Measurements from ENCODE around the gene MYL5. TPM values are rescaled to one million over a fixed set of nuclear protein-coding genes. Genes with fewer than 3 reads are reported as not detected.
"Not testable (repeated sequence)": the region's sequence is repeated elsewhere in the genome, so short reads cannot be mapped to it uniquely, and the experiment has no call there.

MYL5 gene
- total RNA-seq, 1 experiment from 2014 or later = 50.5 TPM

- H4K20me1 ChIP-seq (ENCODE audit: insufficient read depth, low read depth, low read length) = no peaks in the 10 kb centered on the region
- no peak overlapping the region for H3K27ac ChIP-seq (ENCODE audit: low read length)
- no peak overlapping the region for H3K4me2 ChIP-seq (ENCODE audit: low read depth, low read length, poor library complexity, severe bottlenecking)
- no peak for DNase-seq
- no peak overlapping the region for H3K9ac ChIP-seq (ENCODE audit: low read length)
- H3K36me3 ChIP-seq (ENCODE audit: insufficient read depth, low read length) = no peaks in the 10 kb centered on the region
- H3K9me3 ChIP-seq (ENCODE audit: low read length) = no peaks in the 10 kb centered on the region
- no peaks in the 10 kb centered on the region for H3K27me3 ChIP-seq (ENCODE audit: low read length)
- no peak overlapping the region for H3K4me3 ChIP-seq (ENCODE audit: low read length)
- H3K9me2 ChIP-seq (replicated peaks; ENCODE audit: insufficient read depth, low read length) = no peaks in the 10 kb centered on the region
- peaks cover 13% of the 10 kb centered on the region for H3K79me2 ChIP-seq (ENCODE audit: low read length)
- peaks cover 30% of the 10 kb centered on the region for H3K4me1 ChIP-seq (ENCODE audit: low read length)
- H2AFZ ChIP-seq (ENCODE audit: low read length) = no peak overlapping the region
These were observed 28.3 kb downstream of the MYL5 start for GRCh38 chr4:702618-703048.

GRCh38 chr4:703336-704197, 29.2 kb downstream of the MYL5 start:
- Histone ChIP-seq H3K27me3 (ENCODE audit: low read length) (no peaks in the 10 kb centered on the region), H3K9me3 (ENCODE audit: low read length) (no peaks in the 10 kb centered on the region), H3K36me3 (ENCODE audit: insufficient read depth, low read length) (no peaks in the 10 kb centered on the region), H3K4me3 (ENCODE audit: low read length) (no peak overlapping the region), H3K4me2 (ENCODE audit: low read depth, low read length, poor library complexity, severe bottlenecking) (no peak overlapping the region), H3K9ac (ENCODE audit: low read length) (no peak overlapping the region), H3K27ac (ENCODE audit: low read length) (no peak overlapping the region), H3K4me1 (ENCODE audit: low read length) (peaks cover 28% of the 10 kb centered on the region), H3K79me2 (ENCODE audit: low read length) (peaks cover 20% of the 10 kb centered on the region), H3K9me2 (replicated peaks; ENCODE audit: insufficient read depth, low read length) (no peaks in the 10 kb centered on the region), H2AFZ (ENCODE audit: low read length) (no peak overlapping the region), H4K20me1 (ENCODE audit: insufficient read depth, low read depth, low read length) (no peaks in the 10 kb centered on the region)
- DNase-seq = no peak

GRCh38 chr4:704198-704891, 30.0 kb downstream of the MYL5 start:
- Histone ChIP-seq H3K4me1 (ENCODE audit: low read length) (peaks cover 20% of the 10 kb centered on the region), H4K20me1 (ENCODE audit: insufficient read depth, low read depth, low read length) (no peaks in the 10 kb centered on the region), H3K79me2 (ENCODE audit: low read length) (peaks cover 28% of the 10 kb centered on the region), H3K4me2 (ENCODE audit: low read depth, low read length, poor library complexity, severe bottlenecking) (no peak overlapping the region), H2AFZ (ENCODE audit: low read length) (no peak overlapping the region), H3K27ac (ENCODE audit: low read length) (no peak overlapping the region), H3K9me2 (replicated peaks; ENCODE audit: insufficient read depth, low read length) (no peaks in the 10 kb centered on the region), H3K27me3 (ENCODE audit: low read length) (no peaks in the 10 kb centered on the region), H3K4me3 (ENCODE audit: low read length) (no peak overlapping the region), H3K9me3 (ENCODE audit: low read length) (no peaks in the 10 kb centered on the region), H3K36me3 (ENCODE audit: insufficient read depth, low read length) (no peaks in the 10 kb centered on the region), H3K9ac (ENCODE audit: low read length) (no peak overlapping the region)
- no peak for DNase-seq

GRCh38 chr4:704971-705277, 30.6 kb downstream of the MYL5 start:
- no peaks in the 10 kb centered on the region for H3K27me3 ChIP-seq (ENCODE audit: low read length)
- no peaks in the 10 kb centered on the region for H3K9me3 ChIP-seq (ENCODE audit: low read length)
- no peaks in the 10 kb centered on the region for H4K20me1 ChIP-seq (ENCODE audit: insufficient read depth, low read depth, low read length)
- H3K27ac ChIP-seq (ENCODE audit: low read length) = no peak overlapping the region
- no peak overlapping the region for H2AFZ ChIP-seq (ENCODE audit: low read length)
- H3K9ac ChIP-seq (ENCODE audit: low read length) = peak overlapping the region; percentile 54; the same call in 1 of the 2 replicates
- peaks cover 14% of the 10 kb centered on the region for H3K4me1 ChIP-seq (ENCODE audit: low read length)
- H3K9me2 ChIP-seq (replicated peaks; ENCODE audit: insufficient read depth, low read length) = no peaks in the 10 kb centered on the region
- no peak for DNase-seq
- H3K4me2 ChIP-seq (ENCODE audit: low read depth, low read length, poor library complexity, severe bottlenecking) = peak overlapping the region; percentile 51
- H3K79me2 ChIP-seq (ENCODE audit: low read length) = peaks cover 33% of the 10 kb centered on the region
- no peaks in the 10 kb centered on the region for H3K36me3 ChIP-seq (ENCODE audit: insufficient read depth, low read length)
- H3K4me3 ChIP-seq (ENCODE audit: low read length) = peak overlapping the region; percentile 52; the same call in 1 of the 2 replicates

DNA sequence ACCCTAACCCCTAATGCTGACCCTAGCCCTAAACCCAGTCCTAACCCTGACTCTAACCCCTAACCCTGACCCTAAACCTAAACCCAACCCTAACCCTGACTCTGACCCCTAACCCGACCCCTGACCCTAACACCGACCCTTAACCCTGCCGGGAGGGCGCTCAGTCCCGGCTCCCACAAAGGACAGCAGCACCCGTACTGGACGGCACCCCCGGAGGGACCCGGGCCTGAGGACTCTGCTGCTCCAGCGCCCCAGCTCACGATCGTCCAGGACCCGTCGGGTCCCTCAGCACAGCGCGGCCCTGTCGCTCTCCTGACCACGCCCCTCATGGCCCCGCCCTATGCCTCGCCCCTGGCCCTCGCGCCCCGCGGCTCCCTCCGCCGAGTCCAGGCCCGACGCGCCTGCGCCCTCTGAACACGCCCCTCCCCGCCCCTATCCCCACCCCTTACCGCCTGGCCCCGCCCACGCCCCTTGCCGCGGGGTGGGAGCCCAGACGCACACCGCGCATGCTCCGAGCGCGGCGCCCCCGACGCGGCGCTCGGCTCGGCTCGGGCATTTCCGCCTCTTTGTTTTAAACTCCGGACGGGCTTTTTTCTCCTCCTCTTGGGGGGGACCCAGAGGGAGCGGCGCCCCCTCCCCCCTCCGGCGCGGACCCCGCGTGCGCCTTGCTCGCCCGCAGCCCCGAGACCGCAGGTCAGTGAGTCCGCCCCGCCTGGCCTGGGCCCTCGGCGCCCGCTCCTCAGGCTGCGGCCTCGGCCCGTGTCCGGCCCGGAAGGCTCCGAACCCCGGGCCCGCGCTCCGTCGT, 31.1 kb downstream of the MYL5 start, which contains the start of gene PCGF3:
Gene PCGF3, plus strand, starts transcription at position 555 of the 805 bp plus-strand sequence. CDS start 27,849 bp downstream, outside the sequence.
- H3K4me3 ChIP-seq (ENCODE audit: low read length) = peak within 1 kb of the TSS; percentile 70
- H3K4me1 ChIP-seq (ENCODE audit: low read length) = peaks cover 11% of the 10 kb centered on the region
- peak within 1 kb of the TSS; percentile 48 for H3K27ac ChIP-seq (ENCODE audit: low read length)
- peak; percentile 99 for DNase-seq
- no peaks in the 10 kb centered on the region for H4K20me1 ChIP-seq (ENCODE audit: insufficient read depth, low read depth, low read length)
- no peaks in the 10 kb centered on the region for H3K9me3 ChIP-seq (ENCODE audit: low read length)
- no peaks in the 10 kb centered on the region for H3K36me3 ChIP-seq (ENCODE audit: insufficient read depth, low read length)
- H3K4me2 ChIP-seq (ENCODE audit: low read depth, low read length, poor library complexity, severe bottlenecking) = peak within 1 kb of the TSS; percentile 63
- no peaks in the 10 kb centered on the region for H3K27me3 ChIP-seq (ENCODE audit: low read length)
- peak within 1 kb of the TSS; percentile 84 for H3K9ac ChIP-seq (ENCODE audit: low read length)
- peak within 1 kb of the TSS; percentile 40 for H2AFZ ChIP-seq (ENCODE audit: low read length)
- H3K79me2 ChIP-seq (ENCODE audit: low read length) = peaks cover 39% of the 10 kb centered on the region
- no peaks in the 10 kb centered on the region for H3K9me2 ChIP-seq (replicated peaks; ENCODE audit: insufficient read depth, low read length)

- Histone ChIP-seq H3K4me3 (ENCODE audit: low read length) (peak overlapping the region; percentile 70), H3K79me2 (ENCODE audit: low read length) (peaks cover 45% of the 10 kb centered on the region), H3K9ac (ENCODE audit: low read length) (peak overlapping the region; percentile 84), H3K4me1 (ENCODE audit: low read length) (peaks cover 11% of the 10 kb centered on the region), H2AFZ (ENCODE audit: low read length) (peak overlapping the region; percentile 40), H3K4me2 (ENCODE audit: low read depth, low read length, poor library complexity, severe bottlenecking) (peak overlapping the region; percentile 63), H3K27ac (ENCODE audit: low read length) (peak overlapping the region; percentile 48)
- not testable (repeated sequence) for H4K20me1 ChIP-seq (ENCODE audit: insufficient read depth, low read depth, low read length); H3K36me3 ChIP-seq (ENCODE audit: insufficient read depth, low read length); DNase-seq; H3K9me3 ChIP-seq (ENCODE audit: low read length); H3K9me2 ChIP-seq (replicated peaks; ENCODE audit: insufficient read depth, low read length); H3K27me3 ChIP-seq (ENCODE audit: low read length)
These were observed 31.8 kb downstream of the MYL5 start for GRCh38 chr4:706083-706633.

DNA sequence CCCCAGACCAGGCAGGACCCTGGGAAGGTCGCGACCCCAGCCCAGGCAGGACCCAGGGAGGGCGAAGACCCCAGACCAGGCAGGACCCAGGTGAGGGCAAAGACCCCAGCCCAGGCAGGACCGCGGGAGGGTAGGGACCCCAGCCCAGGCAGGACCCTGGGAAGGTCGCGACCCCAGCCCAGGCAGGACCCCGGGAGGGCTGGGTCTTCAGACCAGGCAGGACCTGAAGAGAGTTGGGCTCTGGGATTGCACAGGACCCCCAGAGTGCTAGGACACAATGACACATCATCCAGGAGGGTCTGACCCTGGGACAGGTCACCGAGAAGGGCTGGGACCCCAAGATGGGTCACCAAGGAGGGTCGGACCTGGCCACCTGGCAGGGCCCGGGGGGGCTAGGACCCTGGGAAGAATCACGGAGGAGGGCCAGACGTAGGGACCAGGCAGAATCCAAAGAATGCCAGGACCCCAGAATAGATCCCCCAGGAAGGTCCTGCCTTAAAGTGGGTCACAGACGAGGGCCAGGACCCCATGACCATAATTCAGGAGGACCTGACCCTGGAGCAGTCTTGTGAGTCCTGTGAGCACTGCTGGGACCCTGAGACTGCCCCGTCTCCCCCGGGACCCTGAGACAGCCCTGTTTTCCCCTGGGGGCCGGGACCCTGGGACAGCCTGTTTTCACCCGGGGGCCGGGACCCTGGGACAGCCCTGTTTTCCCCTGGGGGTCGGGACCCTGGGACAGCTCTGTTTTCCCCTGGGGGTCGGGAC, 32.7 kb downstream of the MYL5 start:
- Histone ChIP-seq H3K4me1 (ENCODE audit: low read length) (peaks cover 11% of the 10 kb centered on the region), H2AFZ (ENCODE audit: low read length) (no peak overlapping the region), H3K27ac (ENCODE audit: low read length) (no peak overlapping the region), H3K9ac (ENCODE audit: low read length) (peak overlapping the region; percentile 84), H3K79me2 (ENCODE audit: low read length) (peaks cover 46% of the 10 kb centered on the region), H3K9me2 (replicated peaks; ENCODE audit: insufficient read depth, low read length) (no peaks in the 10 kb centered on the region), H3K4me2 (ENCODE audit: low read depth, low read length, poor library complexity, severe bottlenecking) (peak overlapping the region; percentile 63), H4K20me1 (ENCODE audit: insufficient read depth, low read depth, low read length) (no peaks in the 10 kb centered on the region), H3K27me3 (ENCODE audit: low read length) (no peaks in the 10 kb centered on the region), H3K4me3 (ENCODE audit: low read length) (peak overlapping the region; percentile 70; the same call in 1 of the 2 replicates), H3K9me3 (ENCODE audit: low read length) (no peaks in the 10 kb centered on the region), H3K36me3 (ENCODE audit: insufficient read depth, low read length) (no peaks in the 10 kb centered on the region)
- DNase-seq = no peak
